HG03175 (cell line): ENCODE data around the gene KIAA1549.

Source experiments
- ATAC-seq: cut with Tn5 transposase; IDR thresholded peaks from one replicate; pipeline ENCODE4 v1.9.1; 2021; ENCODE audit warnings: mild to moderate bottlenecking, moderate library complexity; ENCODE audit not compliant: unreplicated experiment

KIAA1549 gene

GRCh38 chr7:138911007-138911406 lies 70.2 kb downstream of the KIAA1549 start:
- no peak for ATAC-seq

GRCh38 chr7:138907850-138908249 lies 73.3 kb downstream of the KIAA1549 start:
- ATAC-seq = no peak

- no peak for ATAC-seq
Observed at GRCh38 chr7:138907201-138907847, 73.9 kb downstream of the KIAA1549 start.

- no peak for ATAC-seq
Observed at GRCh38 chr7:138903859-138904435, 77.2 kb downstream of the KIAA1549 start.

GRCh38 chr7:138903186-138903820 lies 77.9 kb downstream of the KIAA1549 start:
- ATAC-seq = no peak

- no peak for ATAC-seq
Observed at GRCh38 chr7:138902161-138902560, 79.0 kb downstream of the KIAA1549 start.

- ATAC-seq = no peak
Observed at GRCh38 chr7:138900035-138900828, 81.0 kb downstream of the KIAA1549 start.

- ATAC-seq = no peak
Observed at GRCh38 chr7:138898802-138899201, 82.4 kb downstream of the KIAA1549 start.

GRCh38 chr7:138898255-138898654 lies 82.9 kb downstream of the KIAA1549 start:
- no peak for ATAC-seq

- no peak for ATAC-seq
Observed at GRCh38 chr7:138895679-138896078, 85.5 kb downstream of the KIAA1549 start.

GRCh38 chr7:138893258-138893657 lies 87.9 kb downstream of the KIAA1549 start:
- ATAC-seq = no peak

- no peak for ATAC-seq
Observed at GRCh38 chr7:138892812-138893211, 88.4 kb downstream of the KIAA1549 start.

GRCh38 chr7:138892006-138892630 lies 89.1 kb downstream of the KIAA1549 start:
- no peak for ATAC-seq

- ATAC-seq = no peak
Observed at GRCh38 chr7:138891446-138891810, 89.8 kb downstream of the KIAA1549 start.

GRCh38 chr7:138890499-138891445 lies 90.4 kb downstream of the KIAA1549 start:
- no peak for ATAC-seq

GRCh38 chr7:138889582-138890498 lies 91.3 kb downstream of the KIAA1549 start:
- ATAC-seq = no peak

GRCh38 chr7:138887872-138888656 lies 93.1 kb downstream of the KIAA1549 start:
- ATAC-seq = no peak

- no peak for ATAC-seq
Observed at GRCh38 chr7:138887085-138887710, 94.0 kb downstream of the KIAA1549 start.
